Breast epithelium (tissue), 3 donors: ENCODE results near the gene AHSG.

Source experiments
- CTCF ChIP-seq, 3 donors: fragments of 450-650 bp; IDR thresholded peaks; one replicate each; pipeline ENCODE4 v1.5.1; 2016 to 2017; ENCODE audit warnings: antibody characterized with exemption in 3 of 3, mild to moderate bottlenecking in 3 of 3, moderate library complexity in 3 of 3
- POLR2A ChIP-seq: fragments of 450-650 bp; IDR thresholded peaks from one replicate; pipeline ENCODE4 v1.6.1; 2016; ENCODE audit warnings: antibody characterized with exemption, mild to moderate bottlenecking, moderate library complexity
- POLR2AphosphoS5 ChIP-seq, 3 donors: sonication (generic); formaldehyde crosslinking; IDR thresholded peaks; one replicate each; pipeline ENCODE4 v1.6.1; 2017; ENCODE audit warnings: antibody characterized with exemption in 3 of 3

GRCh38 chr3:186612065-186612464, 795 bp upstream of the AHSG start:
- no peak for TF ChIP-seq CTCF (IDR thresholded peaks at IDR 0.05)
- no peak for TF ChIP-seq POLR2AphosphoS5 (IDR thresholded peaks at IDR 0.05)
- TF ChIP-seq POLR2A: no peak
